HG02610 (cell line): ENCODE data around the gene FLNB.

ENCODE experiments used
- ATAC-seq: cut with Tn5 transposase; IDR thresholded peaks from one replicate; pipeline ENCODE4 v1.9.1; 2021; ENCODE audit warnings: mild to moderate bottlenecking, moderate library complexity; ENCODE audit not compliant: unreplicated experiment

FLNB gene, protein sequence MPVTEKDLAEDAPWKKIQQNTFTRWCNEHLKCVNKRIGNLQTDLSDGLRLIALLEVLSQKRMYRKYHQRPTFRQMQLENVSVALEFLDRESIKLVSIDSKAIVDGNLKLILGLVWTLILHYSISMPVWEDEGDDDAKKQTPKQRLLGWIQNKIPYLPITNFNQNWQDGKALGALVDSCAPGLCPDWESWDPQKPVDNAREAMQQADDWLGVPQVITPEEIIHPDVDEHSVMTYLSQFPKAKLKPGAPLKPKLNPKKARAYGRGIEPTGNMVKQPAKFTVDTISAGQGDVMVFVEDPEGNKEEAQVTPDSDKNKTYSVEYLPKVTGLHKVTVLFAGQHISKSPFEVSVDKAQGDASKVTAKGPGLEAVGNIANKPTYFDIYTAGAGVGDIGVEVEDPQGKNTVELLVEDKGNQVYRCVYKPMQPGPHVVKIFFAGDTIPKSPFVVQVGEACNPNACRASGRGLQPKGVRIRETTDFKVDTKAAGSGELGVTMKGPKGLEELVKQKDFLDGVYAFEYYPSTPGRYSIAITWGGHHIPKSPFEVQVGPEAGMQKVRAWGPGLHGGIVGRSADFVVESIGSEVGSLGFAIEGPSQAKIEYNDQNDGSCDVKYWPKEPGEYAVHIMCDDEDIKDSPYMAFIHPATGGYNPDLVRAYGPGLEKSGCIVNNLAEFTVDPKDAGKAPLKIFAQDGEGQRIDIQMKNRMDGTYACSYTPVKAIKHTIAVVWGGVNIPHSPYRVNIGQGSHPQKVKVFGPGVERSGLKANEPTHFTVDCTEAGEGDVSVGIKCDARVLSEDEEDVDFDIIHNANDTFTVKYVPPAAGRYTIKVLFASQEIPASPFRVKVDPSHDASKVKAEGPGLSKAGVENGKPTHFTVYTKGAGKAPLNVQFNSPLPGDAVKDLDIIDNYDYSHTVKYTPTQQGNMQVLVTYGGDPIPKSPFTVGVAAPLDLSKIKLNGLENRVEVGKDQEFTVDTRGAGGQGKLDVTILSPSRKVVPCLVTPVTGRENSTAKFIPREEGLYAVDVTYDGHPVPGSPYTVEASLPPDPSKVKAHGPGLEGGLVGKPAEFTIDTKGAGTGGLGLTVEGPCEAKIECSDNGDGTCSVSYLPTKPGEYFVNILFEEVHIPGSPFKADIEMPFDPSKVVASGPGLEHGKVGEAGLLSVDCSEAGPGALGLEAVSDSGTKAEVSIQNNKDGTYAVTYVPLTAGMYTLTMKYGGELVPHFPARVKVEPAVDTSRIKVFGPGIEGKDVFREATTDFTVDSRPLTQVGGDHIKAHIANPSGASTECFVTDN (N-terminal part only)

DNA sequence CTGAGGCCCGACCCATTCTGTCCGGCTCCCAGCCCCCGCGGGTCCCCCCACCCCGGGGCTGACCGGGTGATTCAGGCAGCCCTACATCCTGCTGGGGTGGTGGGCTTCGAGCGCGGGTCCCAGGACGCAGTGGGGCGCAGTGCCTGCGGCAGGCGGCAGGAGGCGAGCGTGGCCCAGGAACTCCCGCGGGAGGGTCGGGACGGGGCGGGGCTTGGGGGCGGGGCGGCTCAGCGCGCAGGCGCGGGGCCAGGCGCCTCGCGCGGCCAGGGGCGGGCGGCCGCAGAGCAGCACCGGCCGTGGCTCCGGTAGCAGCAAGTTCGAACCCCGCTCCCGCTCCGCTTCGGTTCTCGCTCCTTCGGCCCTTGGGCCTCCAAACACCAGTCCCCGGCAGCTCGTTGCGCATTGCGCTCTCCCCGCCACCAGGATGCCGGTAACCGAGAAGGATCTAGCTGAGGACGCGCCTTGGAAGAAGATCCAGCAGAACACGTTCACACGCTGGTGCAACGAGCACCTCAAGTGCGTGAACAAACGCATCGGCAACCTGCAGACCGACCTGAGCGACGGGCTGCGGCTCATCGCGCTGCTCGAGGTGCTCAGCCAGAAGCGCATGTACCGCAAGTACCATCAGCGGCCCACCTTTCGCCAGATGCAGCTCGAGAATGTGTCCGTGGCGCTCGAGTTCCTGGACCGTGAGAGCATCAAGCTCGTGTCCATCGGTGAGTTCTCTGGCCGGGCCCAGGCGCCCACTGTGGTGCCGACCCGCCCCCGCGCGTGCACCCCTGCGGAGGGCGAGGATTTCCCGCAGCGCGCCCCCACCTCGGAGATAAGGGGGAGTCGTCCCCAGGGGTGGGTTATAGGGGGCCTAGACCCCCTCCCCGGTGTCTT is at the start of gene FLNB:
TSS of gene FLNB (plus strand) at position 282 of the 885 bp plus-strand sequence. CDS start at position 425, 143 bp downstream.
- no peak for ATAC-seq

DNA sequence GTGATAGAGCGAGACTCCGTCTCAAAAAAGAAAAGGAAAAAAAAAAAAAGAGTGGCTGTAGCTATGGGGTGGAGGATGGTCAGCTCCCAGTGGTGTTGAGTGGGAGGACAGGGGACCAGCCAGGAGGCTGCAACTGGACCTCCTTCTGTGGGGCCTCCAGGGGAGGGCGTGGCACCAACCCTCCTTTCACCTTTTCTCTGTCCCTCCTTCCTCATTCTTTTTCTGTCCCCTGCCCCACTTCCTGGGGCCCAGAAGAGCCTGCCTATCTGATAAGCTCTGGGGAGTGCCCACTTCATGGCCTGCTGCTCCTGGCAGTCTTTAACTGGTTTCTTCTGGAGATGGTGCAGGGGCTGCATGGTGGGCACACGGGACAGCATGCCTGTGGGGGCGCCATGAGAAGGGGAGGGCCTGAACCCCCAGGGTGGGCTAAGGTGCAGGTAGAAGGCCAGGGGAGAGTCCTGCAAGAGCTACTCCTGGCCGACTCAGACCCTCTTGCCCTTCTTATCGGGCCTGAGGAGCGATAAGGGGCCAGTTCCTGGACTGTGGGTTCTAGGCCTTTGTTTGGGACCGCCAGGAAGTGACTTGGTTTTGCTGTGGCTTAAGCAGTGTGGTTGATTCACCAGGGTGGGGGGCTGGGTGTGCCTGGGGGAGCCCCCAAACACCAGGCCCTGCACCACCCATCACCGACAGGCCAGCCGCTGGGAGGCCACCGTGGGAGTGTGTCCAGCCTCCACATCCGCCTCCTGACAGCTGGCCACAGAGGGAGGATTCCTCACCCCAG is 49.4 kb upstream of the FLNB start:
- ATAC-seq: peak; percentile 22

DNA sequence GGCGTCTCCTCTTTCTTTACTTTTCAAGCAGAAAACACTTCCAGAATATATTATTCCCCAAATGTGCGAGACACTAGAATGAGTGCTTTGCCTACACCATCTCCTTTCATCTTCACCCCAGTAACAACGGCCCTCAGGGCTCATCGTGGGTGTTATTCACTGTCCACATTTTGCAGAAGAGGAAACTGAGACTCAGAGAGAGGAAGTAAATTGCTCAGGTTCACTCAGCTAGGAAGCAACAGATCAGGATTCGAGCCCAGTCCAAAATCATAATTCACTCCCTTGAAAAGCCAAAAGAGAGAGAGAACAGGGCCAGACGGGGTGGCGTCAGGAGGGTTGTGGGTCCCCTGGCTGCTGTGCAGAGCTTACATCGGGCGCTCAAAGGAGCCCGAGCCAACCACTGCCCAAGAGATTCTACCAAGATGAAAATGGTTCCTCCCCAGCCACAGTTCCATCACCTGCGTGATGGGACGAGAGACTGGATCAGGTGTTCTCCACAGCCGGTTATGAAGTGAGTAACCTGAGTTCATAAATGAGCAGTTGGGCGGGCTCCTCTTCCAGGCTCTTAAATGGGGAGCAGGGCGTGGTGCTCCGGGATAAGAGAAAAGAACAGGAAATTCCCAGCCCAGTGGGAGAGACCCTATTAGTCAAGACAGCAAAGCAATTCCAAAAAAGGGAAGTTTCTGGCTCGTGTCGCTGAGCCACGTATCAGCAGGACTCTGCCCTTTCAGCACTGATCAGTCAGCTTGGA is 48.6 kb upstream of the FLNB start:
- ATAC-seq: peak; percentile 63

DNA sequence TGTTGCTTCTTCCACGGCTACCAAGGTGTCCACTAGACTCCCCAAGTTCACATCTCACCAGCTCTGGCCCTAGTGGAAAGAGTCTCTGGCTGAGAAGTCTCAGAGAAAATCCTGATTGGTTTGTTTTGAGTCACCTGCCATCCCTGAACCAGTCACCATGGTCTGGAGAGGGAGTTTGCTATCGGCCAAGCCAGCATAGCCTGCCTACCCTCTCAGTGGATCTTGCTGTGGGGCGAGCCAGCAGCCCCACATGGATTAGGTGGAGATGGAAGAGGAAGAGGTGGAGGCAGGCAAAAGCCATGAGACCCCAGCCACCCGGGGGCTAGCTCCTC is 48.1 kb upstream of the FLNB start:
- no peak for ATAC-seq

DNA sequence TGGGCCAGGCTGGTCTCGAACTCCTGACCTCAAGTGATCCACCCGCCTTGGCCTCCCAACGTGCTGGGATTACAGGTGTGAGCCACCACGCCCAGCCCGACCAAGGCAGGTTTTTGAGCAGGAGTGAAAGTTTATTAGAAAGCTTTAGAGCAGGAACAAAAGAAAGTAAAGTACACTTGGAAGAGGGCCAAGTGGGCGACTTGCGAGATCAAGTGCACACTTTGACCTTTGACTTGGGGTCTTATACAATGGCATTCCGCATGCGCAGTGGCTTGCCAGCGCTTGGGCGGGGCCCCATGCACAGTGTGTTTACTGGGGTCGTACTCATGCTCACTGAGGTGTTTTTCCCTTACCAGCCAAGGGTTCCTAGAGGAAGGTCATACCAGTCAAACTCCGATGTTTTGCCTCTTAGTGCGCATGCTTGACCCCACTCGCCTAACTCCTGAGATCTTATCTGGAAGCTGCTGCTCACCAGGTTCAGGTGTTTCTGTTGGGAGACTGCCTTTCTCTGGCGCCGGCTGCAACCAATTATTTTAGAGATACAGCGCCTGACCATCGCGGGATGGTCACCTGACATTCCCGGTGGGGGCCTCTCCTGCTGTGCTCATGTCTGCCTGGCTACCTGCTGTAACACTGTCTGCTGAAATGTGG is 46.9 kb upstream of the FLNB start:
- ATAC-seq: no peak

DNA sequence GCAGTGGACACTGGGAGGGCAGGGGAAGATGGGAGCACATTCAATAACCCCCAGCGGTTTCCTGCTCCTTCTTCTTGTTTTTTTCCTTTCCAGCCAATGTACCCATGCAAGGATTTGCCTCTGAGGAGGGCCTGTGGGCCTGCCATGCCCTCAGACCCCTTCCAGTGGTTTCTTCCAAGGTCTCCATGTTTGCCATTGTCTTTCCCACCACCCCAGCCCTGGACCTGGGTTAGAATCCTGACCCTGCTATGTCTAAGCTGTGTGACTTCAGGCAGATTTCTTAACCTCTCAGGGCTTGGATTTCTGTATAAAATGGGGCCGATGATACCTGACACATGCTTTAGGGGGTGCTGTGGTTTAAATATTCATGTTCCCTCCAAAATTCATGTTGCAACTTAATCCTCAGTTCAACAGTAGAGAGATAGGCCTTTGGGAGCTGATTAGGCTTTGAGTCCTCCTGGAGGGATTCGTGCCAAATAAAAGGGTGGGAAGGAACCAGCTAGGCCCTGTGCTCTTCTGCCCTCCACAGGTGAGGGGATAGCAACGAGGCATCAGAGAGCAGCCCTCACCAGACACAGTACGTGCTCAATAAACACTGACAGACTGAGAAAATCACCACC is 46.3 kb upstream of the FLNB start:
- no peak for ATAC-seq

DNA sequence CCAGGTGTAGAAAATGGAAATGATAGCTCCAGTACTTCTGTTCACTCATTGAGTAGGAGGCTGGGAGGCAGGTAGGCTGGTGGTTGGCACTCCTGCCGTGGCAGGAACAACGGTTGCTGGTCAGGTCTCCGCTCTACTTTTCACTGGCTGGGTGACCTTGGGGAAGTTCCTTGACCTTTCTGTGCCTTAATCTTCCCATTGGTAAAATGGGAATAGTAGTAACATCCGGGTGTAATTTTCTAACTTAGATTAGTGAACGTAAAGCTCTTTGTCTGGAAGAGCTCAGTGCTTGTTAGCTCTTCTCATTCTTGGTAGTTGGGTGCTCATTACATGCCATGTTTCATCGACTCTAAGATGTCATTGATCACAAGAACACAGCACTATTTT is 45.8 kb upstream of the FLNB start:
- ATAC-seq: no peak

DNA sequence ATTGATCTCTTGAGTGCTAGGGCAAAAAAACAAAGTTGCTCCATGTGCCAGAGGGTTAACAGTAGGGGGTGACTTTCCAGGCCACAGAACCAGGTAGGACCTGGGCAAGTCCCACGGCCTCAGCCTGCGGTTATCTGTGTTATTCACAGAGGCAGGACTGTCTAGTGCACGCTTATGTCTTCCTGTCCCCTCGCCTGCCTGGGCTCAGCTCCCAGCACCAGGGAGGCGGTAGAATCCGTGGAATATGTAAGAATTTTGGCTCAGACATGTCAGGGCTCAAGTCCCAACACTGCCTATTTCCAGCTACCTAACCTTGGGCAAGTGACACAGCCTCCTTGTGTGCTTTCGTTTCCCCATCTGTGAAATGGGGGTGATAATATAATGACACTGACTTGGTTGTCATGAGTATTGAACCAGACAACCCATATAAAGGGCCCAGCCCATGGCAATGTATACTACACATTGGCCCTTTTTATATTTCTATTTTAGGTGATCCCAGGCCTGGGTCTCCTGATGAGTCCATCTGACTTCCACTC is 44.3 kb upstream of the FLNB start:
- no peak for ATAC-seq

DNA sequence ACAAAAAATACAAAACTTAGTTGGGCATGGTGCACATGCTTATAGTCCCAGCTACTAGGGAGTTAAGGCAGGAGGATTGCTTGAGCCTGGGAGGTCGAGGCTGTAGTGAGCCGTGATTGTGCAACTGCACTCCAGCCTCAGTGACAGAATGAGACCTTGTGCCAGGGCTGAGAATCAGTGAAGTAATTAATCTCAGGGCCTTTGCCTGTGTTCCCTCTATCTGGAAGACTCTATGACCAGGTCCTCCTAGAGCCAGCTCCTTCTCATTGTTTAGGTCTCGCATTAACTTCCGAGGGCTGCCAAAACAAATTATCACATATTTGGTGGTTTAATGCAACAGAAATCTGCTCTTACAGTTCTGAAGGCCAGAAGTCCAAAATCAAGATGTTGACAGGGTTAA is 41.4 kb upstream of the FLNB start:
- no peak for ATAC-seq

DNA sequence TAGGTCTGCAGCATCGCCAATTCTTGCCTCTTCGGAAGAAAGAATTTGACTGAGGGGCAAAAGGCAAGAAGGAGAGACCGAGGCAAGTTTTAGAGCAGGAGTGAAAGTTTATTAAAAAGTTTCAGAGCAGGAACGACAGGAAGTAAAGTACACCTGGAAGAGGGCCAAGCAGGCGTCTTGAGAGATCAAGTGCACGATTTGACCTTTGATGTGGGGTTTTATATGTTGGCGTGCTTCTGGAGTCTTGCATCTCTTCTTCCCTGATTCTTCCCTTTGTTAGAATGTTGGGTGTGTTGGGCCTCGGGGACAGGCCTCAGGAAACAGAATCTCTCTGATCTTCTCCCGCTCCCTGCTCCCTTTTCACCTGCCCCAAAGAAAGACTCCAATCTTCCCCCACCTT is 40.6 kb upstream of the FLNB start:
- no peak for ATAC-seq

DNA sequence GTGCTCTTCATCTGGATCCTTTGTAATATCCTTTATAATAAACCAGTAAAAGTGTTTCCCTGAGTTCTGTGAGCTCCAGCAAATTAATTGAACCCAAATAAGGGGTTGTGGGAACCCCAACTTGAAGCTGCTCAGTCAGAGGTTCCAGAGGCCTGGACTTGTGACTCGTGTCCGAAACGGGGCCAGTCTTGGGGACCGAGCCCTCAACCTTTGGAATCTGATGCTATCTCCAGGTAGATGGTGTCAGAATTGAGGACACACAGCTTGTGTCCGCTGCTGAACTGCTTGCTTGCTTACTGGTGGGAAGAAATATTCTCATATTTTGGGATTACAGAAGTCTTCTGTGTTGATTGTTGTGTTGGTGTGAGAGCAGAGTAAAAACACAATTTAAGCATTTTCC is 39.7 kb upstream of the FLNB start:
- no peak for ATAC-seq

DNA sequence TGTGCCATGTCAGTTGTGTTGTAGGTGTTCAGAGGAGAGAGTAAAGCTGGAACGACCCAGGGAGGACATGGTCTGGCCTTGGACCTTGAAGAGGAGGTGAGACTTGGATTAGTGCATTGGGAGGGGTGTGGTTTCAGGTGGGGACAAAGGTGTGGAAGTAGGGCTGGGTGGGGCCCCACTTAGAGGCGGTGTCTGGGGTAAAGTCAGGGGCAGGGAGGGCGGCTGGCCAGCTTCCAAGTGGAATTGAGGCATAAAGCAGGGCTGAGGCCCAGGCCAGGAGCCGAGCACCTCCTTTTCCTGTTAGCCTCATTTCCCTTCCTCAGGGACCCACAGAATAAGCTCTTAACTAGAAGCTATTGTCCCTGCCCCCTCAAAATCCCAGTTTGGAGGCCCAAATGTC is 36.2 kb upstream of the FLNB start:
- ATAC-seq: no peak

DNA sequence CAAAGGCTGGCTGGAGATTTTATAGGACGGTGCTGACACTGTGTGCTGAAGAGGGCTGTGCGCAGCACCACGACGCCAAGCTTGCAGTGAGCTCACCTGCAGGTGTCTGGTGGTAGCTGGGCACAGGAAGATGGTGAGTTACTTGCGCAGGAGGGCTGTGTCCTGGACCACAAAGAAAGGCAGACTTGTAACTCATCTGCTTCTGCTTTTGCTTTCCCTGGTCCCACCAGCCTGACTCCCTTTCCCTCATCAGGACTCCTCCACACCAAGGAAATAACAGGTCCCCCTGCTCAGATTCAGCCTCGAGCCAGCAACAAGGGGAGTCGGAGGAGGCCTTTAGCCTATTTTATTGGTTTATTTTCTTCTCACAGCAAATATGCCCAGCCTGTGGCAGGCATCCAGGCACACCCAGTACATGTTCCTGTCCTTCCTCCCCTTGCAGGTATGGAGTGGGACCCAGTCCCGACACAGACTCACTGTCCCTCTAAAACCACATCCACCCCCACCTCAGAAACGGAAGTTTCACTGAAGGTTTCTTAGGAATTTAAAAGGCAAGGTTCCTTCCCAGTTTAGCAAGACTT is 35.6 kb upstream of the FLNB start:
- ATAC-seq: no peak

DNA sequence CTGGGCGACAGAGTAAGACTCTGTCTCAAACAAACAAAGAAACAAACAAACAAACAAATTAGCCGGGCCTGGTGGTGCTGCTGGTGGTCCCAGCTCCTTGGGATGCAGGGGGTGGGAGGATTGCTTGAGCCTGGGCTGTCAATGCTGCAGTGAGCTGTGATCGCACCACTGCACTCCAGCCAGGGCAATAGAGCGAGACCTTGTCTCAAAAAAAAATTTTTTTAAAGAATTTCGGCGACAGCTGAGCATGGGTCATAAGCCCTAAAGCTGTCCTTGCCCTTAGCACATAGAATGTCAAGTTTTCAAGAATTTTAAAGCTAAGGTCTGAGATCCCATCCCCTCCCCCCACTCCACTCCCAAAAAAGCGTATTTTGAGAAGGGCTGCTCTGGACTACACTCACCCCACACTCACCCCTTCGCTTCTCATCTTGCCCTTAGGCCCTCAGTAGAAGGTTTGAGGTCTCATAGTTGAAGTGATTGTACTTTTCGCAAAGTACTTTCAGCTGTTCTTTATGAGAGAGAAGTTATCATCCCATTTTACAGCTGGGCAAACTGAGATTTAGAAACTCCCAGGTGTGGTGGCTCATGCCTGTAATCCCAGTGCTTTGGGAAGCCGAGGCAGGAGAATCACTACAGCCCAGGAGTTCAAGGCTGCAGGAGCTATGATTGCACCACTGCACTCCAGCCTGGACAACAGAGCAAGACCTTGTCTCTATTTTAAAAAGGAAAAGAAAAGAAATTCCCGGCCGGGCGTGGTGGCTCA is 34.3 kb upstream of the FLNB start:
- no peak for ATAC-seq

DNA sequence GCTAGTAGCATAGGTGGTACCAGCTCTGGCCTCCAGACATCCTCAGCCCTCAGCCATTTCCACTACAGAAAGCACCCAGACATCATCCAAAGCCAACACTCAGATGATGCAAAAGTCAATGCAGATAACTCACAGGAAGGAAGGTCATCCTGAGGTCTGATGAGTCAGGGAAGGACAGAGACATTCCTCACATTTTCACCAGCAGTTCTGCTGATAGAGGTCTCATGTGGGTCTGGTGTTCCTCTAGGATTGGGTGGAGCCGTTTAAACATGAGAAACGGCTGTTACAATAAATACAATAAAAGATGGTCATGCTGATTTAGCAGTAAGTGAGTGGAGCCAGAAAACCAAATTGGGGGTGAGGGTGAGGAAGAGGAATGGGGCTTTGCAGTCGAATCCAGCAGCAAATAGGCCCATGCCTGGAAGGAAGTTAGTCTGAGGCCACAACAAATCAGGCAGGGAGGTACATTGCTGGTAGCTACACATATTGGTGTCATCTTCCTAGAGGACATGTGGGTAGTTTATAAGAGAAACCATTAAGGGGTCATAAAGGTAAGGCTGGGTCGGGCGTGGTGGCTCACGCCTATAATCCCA is 33.3 kb upstream of the FLNB start:
- no peak for ATAC-seq

DNA sequence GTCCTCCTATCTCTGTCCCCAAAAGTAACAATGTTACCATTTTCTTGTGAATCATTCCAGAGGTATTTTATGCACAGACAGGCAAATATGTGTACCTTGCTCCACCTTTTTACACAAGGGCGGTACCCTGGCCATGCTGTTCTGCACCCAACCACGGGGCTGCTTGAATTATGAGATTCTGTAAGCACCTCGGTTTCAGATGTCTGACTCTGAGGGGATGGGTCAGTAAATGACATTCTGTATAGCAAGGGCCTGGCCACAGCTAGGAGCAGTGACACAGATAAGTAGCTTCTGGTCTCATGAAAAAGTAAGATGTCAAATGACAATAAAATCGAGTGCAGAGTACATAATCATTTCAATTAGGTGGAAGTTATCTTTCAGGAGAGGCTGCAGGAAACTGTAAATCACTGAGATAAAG is 30.4 kb upstream of the FLNB start:
- ATAC-seq: no peak
